ENCODE data around the gene KRT84. TPM values are rescaled to one million over a fixed set of nuclear protein-coding genes. Genes with fewer than 3 reads are reported as not detected.

Gene KRT84
- total RNA-seq, 4 donors from 2014 or later: not detected

DNA sequence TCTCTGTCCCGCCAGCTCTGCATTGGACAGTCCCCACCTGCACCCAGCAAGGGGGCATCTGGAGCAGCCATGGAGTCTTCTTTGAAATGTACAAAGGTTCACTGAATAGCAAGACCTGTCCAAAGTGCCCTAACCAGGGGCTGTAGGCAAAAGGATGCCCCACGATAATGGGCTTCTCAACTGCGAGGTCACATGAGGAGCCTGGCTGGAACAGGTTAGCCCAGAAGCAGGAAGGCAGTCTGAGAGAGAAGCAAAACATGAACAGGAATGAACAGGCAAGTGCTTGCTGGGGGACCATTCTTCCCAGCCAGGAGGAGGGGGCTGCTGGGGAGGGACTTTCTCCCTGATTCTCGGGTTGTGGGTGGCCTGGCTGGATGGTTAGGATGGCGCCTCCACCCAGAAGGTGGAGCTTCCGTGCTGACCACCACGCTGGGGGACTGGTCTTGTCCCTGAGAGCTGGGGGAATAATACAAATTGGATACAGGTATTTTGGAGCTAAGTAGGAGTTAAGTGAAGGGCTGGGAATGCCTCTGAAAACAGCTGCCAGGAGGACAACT lies 25.3 kb downstream of the KRT84 start:
- 96% methylated on average over 6 of the region's 7 CpGs for WGBS
- peaks cover 0 to 17% (median 0%) of the 10 kb centered on the region in 4 donors for H3K27me3 ChIP-seq
- no peaks in the 10 kb centered on the region for H3K4me1 ChIP-seq
- H3K36me3 ChIP-seq: no peaks in the 10 kb centered on the region
- intact Hi-C loops (cut with DNase I): no loop called here
- no peaks in the 10 kb centered on the region for H3K9me3 ChIP-seq
- no peak overlapping the region for H3K4me3 ChIP-seq
- no peak overlapping the region for H3K27ac ChIP-seq (replicated peaks in 1 of 4)
- TF ChIP-seq POLR2AphosphoS5 (IDR thresholded peaks at IDR 0.05): no peak
- TF ChIP-seq POLR2A (IDR thresholded peaks at IDR 0.05; ENCODE audit: low read depth): no peak
- no peak for TF ChIP-seq EP300 (IDR thresholded peaks at IDR 0.05)
- TF ChIP-seq, protein P1, sequence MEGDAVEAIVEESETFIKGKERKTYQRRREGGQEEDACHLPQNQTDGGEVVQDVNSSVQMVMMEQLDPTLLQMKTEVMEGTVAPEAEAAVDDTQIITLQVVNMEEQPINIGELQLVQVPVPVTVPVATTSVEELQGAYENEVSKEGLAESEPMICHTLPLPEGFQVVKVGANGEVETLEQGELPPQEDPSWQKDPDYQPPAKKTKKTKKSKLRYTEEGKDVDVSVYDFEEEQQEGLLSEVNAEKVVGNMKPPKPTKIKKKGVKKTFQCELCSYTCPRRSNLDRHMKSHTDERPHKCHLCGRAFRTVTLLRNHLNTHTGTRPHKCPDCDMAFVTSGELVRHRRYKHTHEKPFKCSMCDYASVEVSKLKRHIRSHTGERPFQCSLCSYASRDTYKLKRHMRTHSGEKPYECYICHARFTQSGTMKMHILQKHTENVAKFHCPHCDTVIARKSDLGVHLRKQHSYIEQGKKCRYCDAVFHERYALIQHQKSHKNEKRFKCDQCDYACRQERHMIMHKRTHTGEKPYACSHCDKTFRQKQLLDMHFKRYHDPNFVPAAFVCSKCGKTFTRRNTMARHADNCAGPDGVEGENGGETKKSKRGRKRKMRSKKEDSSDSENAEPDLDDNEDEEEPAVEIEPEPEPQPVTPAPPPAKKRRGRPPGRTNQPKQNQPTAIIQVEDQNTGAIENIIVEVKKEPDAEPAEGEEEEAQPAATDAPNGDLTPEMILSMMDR (IDR thresholded peaks at IDR 0.05): no peak
- DNase-seq (ENCODE audit: extremely low spot score): no peak

DNA sequence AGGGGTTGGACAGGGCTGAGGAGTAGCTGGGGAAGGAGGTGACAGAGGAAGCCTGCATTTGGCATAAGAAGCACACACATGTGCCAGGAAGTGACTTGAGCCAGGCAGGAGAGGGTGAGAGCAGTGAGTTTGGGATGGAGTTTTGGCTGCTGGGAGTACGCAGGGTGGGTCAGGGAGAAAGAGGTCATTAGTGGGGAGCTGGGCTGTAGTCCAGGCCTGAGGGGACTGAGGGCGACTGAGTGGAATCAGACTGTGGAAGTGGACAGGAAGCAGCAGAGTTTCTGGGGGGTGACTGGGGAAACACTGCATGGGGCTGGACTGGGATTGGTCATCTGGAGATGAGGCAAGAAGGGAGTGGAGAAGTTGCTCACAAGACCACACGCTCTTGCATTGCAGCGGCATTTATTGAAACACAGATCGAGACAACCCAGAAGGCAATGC lies 25.8 kb downstream of the KRT84 start:
- Histone ChIP-seq H3K4me1 (no peaks in the 10 kb centered on the region), H3K27me3 (peaks cover 0 to 21% (median 0%) of the 10 kb centered on the region in 4 donors), H3K36me3 (no peaks in the 10 kb centered on the region), H3K27ac (replicated peaks in 1 of 4) (no peak overlapping the region), H3K4me3 (no peak overlapping the region), H3K9me3 (no peaks in the 10 kb centered on the region)
- intact Hi-C loops (cut with DNase I): no loop called here
- 80% methylated on average over 5 of the region's 5 CpGs for WGBS
- TF ChIP-seq POLR2A (IDR thresholded peaks at IDR 0.05; ENCODE audit: low read depth) (no peak), POLR2AphosphoS5 (IDR thresholded peaks at IDR 0.05) (no peak), EP300 (IDR thresholded peaks at IDR 0.05) (no peak)
- TF ChIP-seq, protein P1 (IDR thresholded peaks at IDR 0.05): no peak
- DNase-seq (ENCODE audit: extremely low spot score): no peak

DNA sequence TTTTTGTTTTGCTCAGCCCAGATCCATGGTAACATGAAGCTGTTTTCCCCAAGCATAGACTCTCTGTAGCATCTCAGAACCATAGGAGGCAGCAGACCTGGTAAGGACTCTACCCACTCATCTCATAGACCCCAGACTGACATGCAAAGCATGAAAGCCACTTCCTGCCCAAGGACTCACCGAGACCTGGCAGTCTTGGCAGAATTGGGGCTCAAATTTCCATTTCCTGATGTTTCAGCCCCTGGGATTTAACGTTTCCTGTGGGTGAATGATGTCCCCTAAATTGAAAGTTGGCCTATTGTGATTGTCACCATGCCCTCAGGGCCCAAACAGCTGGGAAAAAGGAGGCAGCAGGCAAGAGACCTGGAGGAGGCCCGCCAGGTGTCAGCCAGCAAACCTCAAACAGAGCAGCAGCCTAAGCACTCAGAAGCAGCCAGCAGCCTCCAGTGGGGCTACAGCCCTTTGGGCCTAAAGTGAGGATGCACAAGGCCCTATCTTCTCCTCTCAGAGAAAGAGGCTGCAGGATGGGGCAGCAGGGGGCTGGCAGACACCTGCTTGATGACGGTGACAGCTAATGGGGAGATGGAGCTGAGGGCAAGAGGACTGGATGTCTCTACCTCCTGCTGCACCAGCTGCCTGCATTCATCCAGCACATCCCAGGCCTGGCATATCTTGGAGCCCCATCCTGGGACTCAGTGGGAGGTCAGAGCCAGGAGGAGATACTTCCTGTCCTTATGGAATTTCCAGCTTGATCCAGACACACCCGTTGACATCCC lies 26.7 kb downstream of the KRT84 start:
- 80% methylated on average over 5 of the region's 5 CpGs for WGBS
- intact Hi-C loops (cut with DNase I): no loop called here
- no peak overlapping the region for H3K27ac ChIP-seq (replicated peaks in 1 of 4)
- no peak overlapping the region for H3K4me3 ChIP-seq
- H3K36me3 ChIP-seq: no peaks in the 10 kb centered on the region
- no peak for TF ChIP-seq POLR2AphosphoS5 (IDR thresholded peaks at IDR 0.05)
- TF ChIP-seq, protein P1 (IDR thresholded peaks at IDR 0.05): no peak
- no peak for TF ChIP-seq EP300 (IDR thresholded peaks at IDR 0.05)
- peaks cover 0 to 26% (median 0%) of the 10 kb centered on the region in 4 donors for H3K27me3 ChIP-seq
- H3K9me3 ChIP-seq: no peaks in the 10 kb centered on the region
- H3K4me1 ChIP-seq: no peaks in the 10 kb centered on the region
- no peak for DNase-seq (ENCODE audit: extremely low spot score)

DNA sequence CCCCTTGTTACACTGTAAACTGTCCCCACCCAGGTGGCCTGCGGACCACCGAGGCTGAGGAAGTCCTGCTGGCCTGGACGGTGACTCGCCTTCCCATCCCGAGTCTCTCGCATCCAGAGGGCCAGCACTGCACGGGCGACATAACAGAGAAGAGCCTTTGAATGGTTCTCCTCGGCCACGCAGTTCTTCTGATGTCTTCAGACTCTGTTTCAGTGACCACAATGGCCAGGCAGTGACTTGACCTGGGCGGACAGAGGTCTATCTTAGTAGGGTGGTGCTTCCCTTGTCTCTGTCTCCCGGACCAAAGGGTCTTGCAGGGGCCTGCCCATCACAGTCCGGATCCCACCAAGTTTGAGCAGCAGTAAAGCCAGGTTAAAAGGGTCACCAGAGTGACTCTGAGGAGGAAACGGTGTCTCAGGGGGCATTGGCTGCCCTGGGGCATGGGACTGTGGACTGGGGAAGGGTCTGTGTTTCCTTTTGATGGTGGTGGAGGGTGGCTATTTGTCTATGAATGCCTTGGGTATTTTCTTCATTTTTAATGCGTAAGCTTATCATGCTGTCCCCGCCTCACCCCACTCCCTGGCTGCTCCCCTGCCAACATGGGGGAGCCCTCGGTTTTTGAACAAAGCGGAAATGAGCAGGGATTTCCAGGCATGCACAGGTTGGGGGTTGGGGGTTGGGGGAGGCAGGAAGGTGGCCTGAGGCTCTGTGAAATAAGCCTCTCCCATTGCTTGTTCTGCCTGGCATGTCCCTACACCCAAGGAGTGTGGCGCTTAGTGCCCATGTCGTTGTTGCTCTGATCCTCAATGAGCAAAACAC lies 28.5 kb downstream of the KRT84 start:
- TF ChIP-seq POLR2AphosphoS5 (IDR thresholded peaks at IDR 0.05) (no peak), POLR2A (IDR thresholded peaks at IDR 0.05; ENCODE audit: low read depth) (no peak), EP300 (IDR thresholded peaks at IDR 0.05) (no peak)
- TF ChIP-seq, protein P1 (IDR thresholded peaks at IDR 0.05): no peak
- H3K27me3 ChIP-seq: peaks cover 0 to 26% (median 0%) of the 10 kb centered on the region in 4 donors
- no peaks in the 10 kb centered on the region for H3K9me3 ChIP-seq
- H3K4me3 ChIP-seq: no peak overlapping the region
- H3K4me1 ChIP-seq: no peaks in the 10 kb centered on the region
- 94% methylated on average over 19 of the region's 20 CpGs for WGBS
- no peaks in the 10 kb centered on the region for H3K36me3 ChIP-seq
- intact Hi-C loops (cut with DNase I): no loop called here
- no peak for DNase-seq (ENCODE audit: extremely low spot score)
- no peak overlapping the region for H3K27ac ChIP-seq (replicated peaks in 1 of 4)
